OCI-LY3 (cell line): ENCODE measurements around the gene G6PC2.
"Not testable (repeated sequence)": the region's sequence is repeated elsewhere in the genome, so short reads cannot be mapped to it uniquely, and the experiment has no call there.

Experiments used
- EZH2phosphoT487 ChIP-seq: fragments of 200-600 bp; shearing (Covaris generic); IDR thresholded peaks from 2 replicates; pipeline ENCODE4 v1.6.1; 2018; ENCODE audit warnings: antibody characterized with exemption, mixed run types, low read depth
- TF ChIP-seq, protein P1 (sequence below): fragments of 200-600, 300-600 bp; sonication (generic); IDR thresholded peaks from 2 replicates; pipeline ENCODE4 v1.5.1; 2014; ENCODE audit warnings: antibody characterized with exemption, low read length, low read depth

DNA sequence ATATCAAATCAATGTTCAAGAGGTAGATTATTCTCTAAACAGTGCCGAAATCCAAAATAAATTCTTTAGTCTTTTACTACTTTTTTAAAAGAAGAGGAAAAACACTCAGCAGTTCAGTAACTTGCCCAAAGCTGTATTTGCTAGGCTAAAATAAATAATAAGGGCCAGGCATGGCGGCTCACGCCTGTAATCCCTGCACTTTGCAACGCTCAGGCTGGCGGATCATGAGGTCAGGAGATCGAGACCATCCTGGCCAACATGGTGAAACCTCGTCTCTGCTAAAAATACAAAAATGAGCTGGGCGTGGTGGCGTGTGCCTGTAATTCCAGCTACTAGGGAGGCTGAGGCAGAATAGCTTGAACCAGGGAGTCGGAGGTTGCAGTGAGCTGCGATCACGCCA lies 18.9 kb upstream of the G6PC2 start:
- TF ChIP-seq EZH2phosphoT487: not testable (repeated sequence)
- TF ChIP-seq, protein P1, sequence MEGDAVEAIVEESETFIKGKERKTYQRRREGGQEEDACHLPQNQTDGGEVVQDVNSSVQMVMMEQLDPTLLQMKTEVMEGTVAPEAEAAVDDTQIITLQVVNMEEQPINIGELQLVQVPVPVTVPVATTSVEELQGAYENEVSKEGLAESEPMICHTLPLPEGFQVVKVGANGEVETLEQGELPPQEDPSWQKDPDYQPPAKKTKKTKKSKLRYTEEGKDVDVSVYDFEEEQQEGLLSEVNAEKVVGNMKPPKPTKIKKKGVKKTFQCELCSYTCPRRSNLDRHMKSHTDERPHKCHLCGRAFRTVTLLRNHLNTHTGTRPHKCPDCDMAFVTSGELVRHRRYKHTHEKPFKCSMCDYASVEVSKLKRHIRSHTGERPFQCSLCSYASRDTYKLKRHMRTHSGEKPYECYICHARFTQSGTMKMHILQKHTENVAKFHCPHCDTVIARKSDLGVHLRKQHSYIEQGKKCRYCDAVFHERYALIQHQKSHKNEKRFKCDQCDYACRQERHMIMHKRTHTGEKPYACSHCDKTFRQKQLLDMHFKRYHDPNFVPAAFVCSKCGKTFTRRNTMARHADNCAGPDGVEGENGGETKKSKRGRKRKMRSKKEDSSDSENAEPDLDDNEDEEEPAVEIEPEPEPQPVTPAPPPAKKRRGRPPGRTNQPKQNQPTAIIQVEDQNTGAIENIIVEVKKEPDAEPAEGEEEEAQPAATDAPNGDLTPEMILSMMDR: not testable (repeated sequence)
